ENCODE results near the gene BCL2L2.

BCL2L2 gene

DNA sequence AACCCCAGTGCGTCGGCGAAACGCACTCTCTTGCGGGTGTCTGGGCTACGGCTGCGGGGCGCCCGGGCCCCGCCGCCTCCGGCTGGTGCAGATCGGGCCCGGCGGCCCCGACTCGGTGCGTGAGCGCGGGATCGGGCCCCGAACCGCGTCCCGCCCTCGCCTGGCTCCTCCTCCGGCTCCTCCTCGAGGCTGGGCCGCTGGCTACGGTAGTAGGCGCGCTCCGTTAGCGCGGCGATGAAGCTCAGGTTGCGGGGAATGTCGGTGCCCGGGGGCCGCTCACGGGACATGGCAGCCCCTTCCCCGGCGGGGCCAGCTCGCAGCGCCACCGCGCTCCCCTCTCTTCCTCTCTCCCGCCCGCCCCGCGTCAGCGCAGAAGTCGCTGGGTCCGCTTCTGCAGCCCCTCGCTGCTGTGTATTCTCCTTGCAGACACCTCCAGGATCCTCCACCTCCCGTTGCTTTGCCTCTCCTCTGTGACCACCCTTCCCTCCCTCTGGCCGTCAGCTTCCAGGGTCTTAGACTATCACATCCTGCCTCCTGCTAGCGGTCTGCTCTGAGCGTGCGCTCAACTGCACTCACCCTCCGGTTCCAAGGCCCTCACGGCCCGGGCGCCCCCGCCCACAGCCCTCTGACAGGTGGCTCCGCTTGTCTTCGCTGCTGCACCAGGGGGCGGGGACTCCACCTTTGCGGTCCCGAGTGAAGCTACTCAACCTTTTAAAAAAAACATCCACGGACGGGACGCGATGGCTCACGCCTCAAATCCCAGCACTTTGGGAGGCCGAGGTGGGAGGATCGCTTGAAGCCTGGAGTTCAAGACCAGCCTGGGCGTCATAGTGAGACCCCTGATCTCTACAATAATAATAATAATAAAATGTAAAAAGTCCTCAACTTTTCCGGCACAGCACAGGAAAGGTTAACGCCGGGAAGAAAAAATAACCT is 4.1 kb upstream of the BCL2L2 start, which contains the start of gene PPP1R3E:
PPP1R3E (minus strand) TSS at position 570 of the 936 bp plus-strand sequence; CDS start at position 287, 283 bp downstream.
- TF ChIP-seq, protein P1, sequence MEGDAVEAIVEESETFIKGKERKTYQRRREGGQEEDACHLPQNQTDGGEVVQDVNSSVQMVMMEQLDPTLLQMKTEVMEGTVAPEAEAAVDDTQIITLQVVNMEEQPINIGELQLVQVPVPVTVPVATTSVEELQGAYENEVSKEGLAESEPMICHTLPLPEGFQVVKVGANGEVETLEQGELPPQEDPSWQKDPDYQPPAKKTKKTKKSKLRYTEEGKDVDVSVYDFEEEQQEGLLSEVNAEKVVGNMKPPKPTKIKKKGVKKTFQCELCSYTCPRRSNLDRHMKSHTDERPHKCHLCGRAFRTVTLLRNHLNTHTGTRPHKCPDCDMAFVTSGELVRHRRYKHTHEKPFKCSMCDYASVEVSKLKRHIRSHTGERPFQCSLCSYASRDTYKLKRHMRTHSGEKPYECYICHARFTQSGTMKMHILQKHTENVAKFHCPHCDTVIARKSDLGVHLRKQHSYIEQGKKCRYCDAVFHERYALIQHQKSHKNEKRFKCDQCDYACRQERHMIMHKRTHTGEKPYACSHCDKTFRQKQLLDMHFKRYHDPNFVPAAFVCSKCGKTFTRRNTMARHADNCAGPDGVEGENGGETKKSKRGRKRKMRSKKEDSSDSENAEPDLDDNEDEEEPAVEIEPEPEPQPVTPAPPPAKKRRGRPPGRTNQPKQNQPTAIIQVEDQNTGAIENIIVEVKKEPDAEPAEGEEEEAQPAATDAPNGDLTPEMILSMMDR (IDR thresholded peaks at IDR 0.05; ENCODE audit: control extremely low read depth, extremely low read depth, low read depth, missing control alignments), result no peak
- ChIA-PET POLR2A (interaction anchor here (0.6 to 3.1 kb wide), 5 partner anchors 16 to 182 kb away, joined by 3 to 26 read pairs (median 3); partner anchors contain the start of genes HOMEZ and PABPN1), CTCF (interaction anchor here (1.2 to 16.2 kb wide), 18 partner anchors 8 to 234 kb away, joined by 3 to 136 read pairs (median 7); partner anchors contain the start of genes CEBPE, HOMEZ and PABPN1)
- peak; percentile 76 for DNase-seq (ENCODE audit: extremely low spot score)

DNA sequence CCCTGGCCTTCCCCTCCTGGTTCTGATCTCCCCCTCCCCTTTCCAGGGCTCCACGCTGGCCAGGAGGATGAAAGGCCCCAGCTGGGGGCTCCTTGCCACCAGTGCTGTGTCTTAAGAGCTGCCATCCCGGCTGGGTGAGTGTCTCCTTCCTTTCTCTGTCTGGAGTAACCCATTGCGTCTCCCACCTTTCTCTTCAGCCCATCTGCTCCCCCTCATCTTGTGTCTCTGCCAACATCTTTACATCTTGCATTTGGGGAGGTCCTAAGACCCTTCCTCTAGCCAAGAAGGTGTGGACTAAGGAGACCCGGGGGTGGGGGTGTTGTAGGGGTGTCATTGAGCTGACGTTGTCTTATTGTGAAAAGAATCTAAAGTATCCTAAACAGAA is 505 bp downstream of the BCL2L2 start:
- no peak for DNase-seq (ENCODE audit: extremely low spot score)
- TF ChIP-seq, protein P1 (IDR thresholded peaks at IDR 0.05; ENCODE audit: control extremely low read depth, extremely low read depth, low read depth, missing control alignments), result no peak
- POLR2A ChIA-PET, result interaction anchor here (0.6 to 1.6 kb wide), 2 partner anchors 14 to 1836 kb away, joined by 3 to 8 read pairs; partner anchors contain the start of gene PABPN1
- CTCF ChIA-PET, result interaction anchor here (0.7 to 16.2 kb wide), 4 partner anchors 12 to 21 kb away, joined by 3 to 136 read pairs (median 14); partner anchors contain the start of genes HOMEZ and PABPN1

DNA sequence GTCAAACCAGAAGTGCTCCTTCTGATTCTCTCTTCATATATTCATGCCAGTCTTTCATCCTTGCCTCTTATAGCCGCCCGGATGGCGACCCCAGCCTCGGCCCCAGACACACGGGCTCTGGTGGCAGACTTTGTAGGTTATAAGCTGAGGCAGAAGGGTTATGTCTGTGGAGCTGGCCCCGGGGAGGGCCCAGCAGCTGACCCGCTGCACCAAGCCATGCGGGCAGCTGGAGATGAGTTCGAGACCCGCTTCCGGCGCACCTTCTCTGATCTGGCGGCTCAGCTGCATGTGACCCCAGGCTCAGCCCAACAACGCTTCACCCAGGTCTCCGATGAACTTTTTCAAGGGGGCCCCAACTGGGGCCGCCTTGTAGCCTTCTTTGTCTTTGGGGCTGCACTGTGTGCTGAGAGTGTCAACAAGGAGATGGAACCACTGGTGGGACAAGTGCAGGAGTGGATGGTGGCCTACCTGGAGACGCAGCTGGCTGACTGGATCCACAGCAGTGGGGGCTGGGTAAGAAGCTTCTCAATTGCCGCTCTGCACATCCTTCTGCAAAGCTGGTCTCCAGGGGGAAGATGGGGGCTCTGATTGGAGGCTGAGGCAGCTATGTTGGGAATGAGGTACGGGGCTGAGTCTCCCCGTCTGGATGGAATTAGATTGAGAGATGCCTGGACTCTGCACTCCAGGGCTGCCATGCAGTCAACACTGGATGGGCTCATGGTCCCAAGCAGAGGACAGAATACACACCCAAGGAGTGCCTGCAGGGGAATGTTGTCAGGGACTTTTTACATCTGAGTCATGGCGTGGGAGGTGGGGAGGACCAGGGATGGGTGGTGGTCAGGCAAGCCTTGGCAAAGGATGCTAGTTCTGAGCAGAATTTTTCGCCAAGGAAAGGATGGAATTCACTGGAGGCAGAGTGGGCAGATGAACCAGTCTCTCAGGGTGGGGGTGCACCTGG is 1.3 kb downstream of the BCL2L2 start:
- DNase-seq (ENCODE audit: extremely low spot score), result no peak
- ChIA-PET POLR2A (interaction anchor here (0.7 kb wide), 1 partner anchor 21 kb away, joined by 3 read pairs; no protein-coding TSS in a partner anchor), CTCF (interaction anchor here (0.7 to 16.2 kb wide), 4 partner anchors 12 to 22 kb away, joined by 3 to 136 read pairs (median 14); partner anchors contain the start of genes HOMEZ and PABPN1)
- TF ChIP-seq, protein P1 (IDR thresholded peaks at IDR 0.05; ENCODE audit: control extremely low read depth, extremely low read depth, low read depth, missing control alignments), result no peak

DNA sequence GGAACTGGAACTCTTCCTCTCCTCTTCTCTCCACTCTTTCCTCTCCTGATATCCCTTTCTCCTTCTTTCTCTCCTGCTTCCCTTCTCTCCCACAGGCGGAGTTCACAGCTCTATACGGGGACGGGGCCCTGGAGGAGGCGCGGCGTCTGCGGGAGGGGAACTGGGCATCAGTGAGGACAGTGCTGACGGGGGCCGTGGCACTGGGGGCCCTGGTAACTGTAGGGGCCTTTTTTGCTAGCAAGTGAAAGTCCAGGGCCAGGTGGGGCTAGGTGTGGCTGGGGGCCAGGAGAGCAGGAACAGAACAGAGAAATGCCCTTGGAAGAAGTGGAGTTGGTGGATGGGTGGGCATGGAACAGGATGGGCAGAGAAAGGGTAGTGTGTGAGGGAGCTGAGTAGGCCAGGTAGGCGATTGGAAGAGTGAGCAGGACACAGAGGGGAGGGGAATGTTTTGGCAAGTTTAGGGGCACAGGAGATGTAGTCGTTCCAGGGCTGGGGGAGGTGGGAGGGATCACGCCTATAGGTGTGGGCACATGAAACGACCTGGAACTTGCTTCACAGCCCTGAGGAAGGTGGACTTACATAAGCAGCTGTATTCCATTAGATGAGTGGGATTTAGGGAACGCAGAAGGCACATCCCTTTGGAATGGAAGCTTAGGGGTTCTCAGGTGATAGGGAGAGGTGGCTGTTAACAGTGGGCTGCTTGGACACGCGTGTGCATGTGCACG is 2.2 kb downstream of the BCL2L2 start:
- TF ChIP-seq, protein P1 (IDR thresholded peaks at IDR 0.05; ENCODE audit: control extremely low read depth, extremely low read depth, low read depth, missing control alignments), result no peak
- ChIA-PET CTCF (interaction anchor here (4.8 to 16.2 kb wide), 2 partner anchors 11 to 14 kb away, joined by 20 to 136 read pairs; partner anchors contain the start of gene PABPN1), POLR2A (no interaction called here)
- DNase-seq (ENCODE audit: extremely low spot score), result no peak

DNA sequence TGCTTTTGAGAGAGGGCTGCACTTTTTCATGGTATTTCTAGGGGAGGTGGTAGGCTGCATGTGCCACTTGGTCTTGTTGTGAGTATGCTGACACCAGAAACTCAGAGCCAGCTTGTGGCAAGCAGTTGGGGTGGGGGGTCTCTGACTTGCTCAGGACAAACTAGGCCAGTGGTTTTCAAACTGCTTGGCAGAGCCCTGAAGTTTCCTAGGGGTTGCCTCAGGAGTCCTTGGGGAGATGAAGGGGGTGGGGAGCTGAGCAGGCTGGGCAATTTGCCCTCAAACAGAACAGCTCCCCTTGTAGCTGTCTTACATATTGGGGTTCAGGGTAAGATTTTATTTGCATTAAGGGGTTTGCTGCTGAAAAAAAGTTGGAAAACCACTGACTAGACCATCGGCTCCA is 3.9 kb downstream of the BCL2L2 start:
- no peak for DNase-seq (ENCODE audit: extremely low spot score)
- TF ChIP-seq, protein P1 (IDR thresholded peaks at IDR 0.05; ENCODE audit: control extremely low read depth, extremely low read depth, low read depth, missing control alignments), result no peak
- CTCF ChIA-PET, result interaction anchor here (0.7 to 4.8 kb wide), 8 partner anchors 8 to 190 kb away, joined by 3 to 20 read pairs (median 6); partner anchors contain the start of gene PPP1R3E
- POLR2A ChIA-PET, result interaction anchor here (0.8 kb wide), 1 partner anchor 10 kb away, joined by 3 read pairs; no protein-coding TSS in a partner anchor

All from GM10248 (cell line).